A549 (cell line): ENCODE measurements around the gene CCDC170.

ENCODE experiments used
- CBX2 ChIP-seq: fragments of 200-600 bp; sonication (generic); IDR thresholded peaks from 2 replicates; pipeline ENCODE4 v1.6.1; 2016; ENCODE audit warnings: low read depth, mild to moderate bottlenecking, borderline replicate concordance
- EP300 ChIP-seq, 2 experiments: fragments of >200 bp; sonication (Bioruptor Twin); formaldehyde crosslinking; IDR thresholded peaks; 2 replicates in 1 of 2; 3 replicates in 1 of 2; pipeline ENCODE4 v1.6.1; 2016 to 2017
- POLR2A ChIP-seq: IDR thresholded peaks from 2 replicates; pipeline ENCODE4 v1.6.1; 2012; ENCODE audit warnings: mild to moderate bottlenecking, low read length
- TF ChIP-seq, protein P1 (sequence below): fragments of >200 bp; sonication (Bioruptor Twin); formaldehyde crosslinking; IDR thresholded peaks from 3 replicates; pipeline ENCODE4 v1.5.1; 2016

DNA sequence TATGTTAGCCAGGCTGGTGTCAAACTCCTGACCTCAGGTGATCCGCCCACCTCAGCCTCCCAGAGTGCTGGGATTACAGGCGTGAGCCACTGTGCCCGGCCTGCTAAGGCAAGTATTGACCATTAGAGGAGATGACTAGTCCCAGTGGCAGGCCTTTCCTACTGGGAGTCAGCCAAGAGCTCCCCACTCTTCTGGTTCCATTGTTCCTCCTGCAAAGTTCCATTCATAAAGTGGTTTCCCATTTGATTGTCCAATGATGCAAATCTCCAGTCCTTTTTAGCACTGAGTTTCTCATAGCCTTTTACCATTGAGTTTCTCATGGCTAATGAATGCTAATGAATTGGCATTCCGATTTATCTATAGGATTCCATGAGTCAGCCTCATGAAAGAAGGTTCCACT, 165.4 kb downstream of the CCDC170 start:
- TF ChIP-seq POLR2A = no peak
- TF ChIP-seq EP300 (IDR thresholded peaks at IDR 0.05) = no peak
- TF ChIP-seq, protein P1, sequence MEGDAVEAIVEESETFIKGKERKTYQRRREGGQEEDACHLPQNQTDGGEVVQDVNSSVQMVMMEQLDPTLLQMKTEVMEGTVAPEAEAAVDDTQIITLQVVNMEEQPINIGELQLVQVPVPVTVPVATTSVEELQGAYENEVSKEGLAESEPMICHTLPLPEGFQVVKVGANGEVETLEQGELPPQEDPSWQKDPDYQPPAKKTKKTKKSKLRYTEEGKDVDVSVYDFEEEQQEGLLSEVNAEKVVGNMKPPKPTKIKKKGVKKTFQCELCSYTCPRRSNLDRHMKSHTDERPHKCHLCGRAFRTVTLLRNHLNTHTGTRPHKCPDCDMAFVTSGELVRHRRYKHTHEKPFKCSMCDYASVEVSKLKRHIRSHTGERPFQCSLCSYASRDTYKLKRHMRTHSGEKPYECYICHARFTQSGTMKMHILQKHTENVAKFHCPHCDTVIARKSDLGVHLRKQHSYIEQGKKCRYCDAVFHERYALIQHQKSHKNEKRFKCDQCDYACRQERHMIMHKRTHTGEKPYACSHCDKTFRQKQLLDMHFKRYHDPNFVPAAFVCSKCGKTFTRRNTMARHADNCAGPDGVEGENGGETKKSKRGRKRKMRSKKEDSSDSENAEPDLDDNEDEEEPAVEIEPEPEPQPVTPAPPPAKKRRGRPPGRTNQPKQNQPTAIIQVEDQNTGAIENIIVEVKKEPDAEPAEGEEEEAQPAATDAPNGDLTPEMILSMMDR = no peak
- TF ChIP-seq CBX2 = no peak
